ENCODE data around the gene CIT. TPM values are rescaled to one million over a fixed set of nuclear protein-coding genes. Genes with fewer than 3 reads are reported as not detected.
"Not testable (repeated sequence)": the region's sequence is repeated elsewhere in the genome, so short reads cannot be mapped to it uniquely, and the experiment has no call there.

Gene CIT
- 10 to 100 TPM in 5 of 12 donors, 1 to 10 TPM in 6, not detected in 1; 4.8 to 19.8 (median 9.3) TPM for polyA plus RNA-seq (ENCODE audit: insufficient read length in 12 of 12)
- long read RNA-seq, donor 1 = 0 reads
- long read RNA-seq, donor 2 = 0 reads
- long read RNA-seq, donor 3 = 0 reads
- long read RNA-seq, donor 4 = 0 reads
- long read RNA-seq, donor 5 = 0 reads
- long read RNA-seq, donor 6 = 0 reads
- long read RNA-seq, donor 7 = 0 reads
- long read RNA-seq, donor 8 = 0 reads
- long read RNA-seq, donor 9 = 0 reads
- long read RNA-seq, donor 10 = 0 reads
- long read RNA-seq, donor 11 = 0 reads

GRCh38 chr12:119876761-119877638, at the start of gene CIT:
CIT (minus strand) TSS chr12:119877320; CDS start chr12:119876168, 1,152 bp downstream.
- DNase-seq = peak; percentile 93

GRCh38 chr12:119925269-119925668, 48.1 kb upstream of the CIT start:
- DNase-seq = no peak

GRCh38 chr12:119920064-119920463, 42.9 kb upstream of the CIT start:
- DNase-seq = no peak

- DNase-seq = no peak
Observed at GRCh38 chr12:119915894-119916510, 38.9 kb upstream of the CIT start.

- no peak for DNase-seq
Observed at GRCh38 chr12:119914666-119915065, 37.5 kb upstream of the CIT start.

- DNase-seq = no peak
Observed at GRCh38 chr12:119913536-119914330, 36.6 kb upstream of the CIT start.

- DNase-seq = peak; percentile 11
Observed at GRCh38 chr12:119911182-119911581, 34.1 kb upstream of the CIT start.

- DNase-seq = no peak
Observed at GRCh38 chr12:119910586-119910985, 33.5 kb upstream of the CIT start.

GRCh38 chr12:119902084-119902509, 25.0 kb upstream of the CIT start:
- DNase-seq = peak; percentile 44

- no peak for DNase-seq
Observed at GRCh38 chr12:119901670-119902069, 24.6 kb upstream of the CIT start.

- DNase-seq = no peak
Observed at GRCh38 chr12:119894916-119895315, 17.8 kb upstream of the CIT start.

- not testable (repeated sequence) for DNase-seq
Observed at GRCh38 chr12:119892611-119893010, 15.5 kb upstream of the CIT start.

- DNase-seq = no peak
Observed at GRCh38 chr12:119885549-119885948, 8.4 kb upstream of the CIT start.

- not testable (repeated sequence) for DNase-seq
Observed at GRCh38 chr12:119883791-119884190, 6.7 kb upstream of the CIT start.

- DNase-seq = no peak
Observed at GRCh38 chr12:119883237-119883636, 6.1 kb upstream of the CIT start.

GRCh38 chr12:119877639-119877948, 474 bp upstream of the CIT start:
- DNase-seq = no peak

GRCh38 chr12:119870457-119870856, 6.7 kb downstream of the CIT start:
- no peak for DNase-seq

GRCh38 chr12:119869720-119870119, 7.4 kb downstream of the CIT start:
- peak; percentile 3 for DNase-seq

- DNase-seq = no peak
Observed at GRCh38 chr12:119868992-119869391, 8.1 kb downstream of the CIT start.

GRCh38 chr12:119864591-119864990, 12.5 kb downstream of the CIT start:
- no peak for DNase-seq

- DNase-seq = no peak
Observed at GRCh38 chr12:119859241-119859640, 17.9 kb downstream of the CIT start.

- no peak for DNase-seq
Observed at GRCh38 chr12:119857041-119857591, 20.0 kb downstream of the CIT start.
